ENCODE data around the gene POTEF. TPM values are rescaled to one million over a fixed set of nuclear protein-coding genes. Genes with fewer than 3 reads are reported as not detected.
"Not testable (repeated sequence)": the region's sequence is repeated elsewhere in the genome, so short reads cannot be mapped to it uniquely, and the experiment has no call there.

POTEF gene
- total RNA-seq, 1 experiment from 2014 or later = 3.5 TPM

GRCh38 chr2:130169896-130170295 lies 40.9 kb upstream of the POTEF start:
- intact Hi-C loops (cut with micrococcal nuclease) = no loop called here
- RAD21 ChIA-PET (ENCODE audit: low non-redundant PET in 1 of 2, low total read pairs in 2 of 2, uncharacterized antibody in 2 of 2, unreplicated experiment in 2 of 2) = no interaction called here
- TF ChIP-seq EZH2phosphoT487 (IDR thresholded peaks at IDR 0.05; ENCODE audit: borderline replicate concordance) (no peak), REST (IDR thresholded peaks at IDR 0.05; ENCODE audit: low read depth) (no peak), ZFX (IDR thresholded peaks at IDR 0.05) (no peak), ELF1 (IDR thresholded peaks at IDR 0.05; ENCODE audit: borderline replicate concordance, low read depth) (no peak), SRF (IDR thresholded peaks at IDR 0.05; ENCODE audit: low read depth) (no peak), POLR2A (IDR thresholded peaks at IDR 0.05; ENCODE audit: borderline replicate concordance, extremely low read depth, insufficient read depth, insufficient read length) (no peak), CTCF (IDR thresholded peaks at IDR 0.05 in 2 of 3, conservative IDR thresholded peaks at IDR 0.05 in 1 of 3; ENCODE audit: borderline replicate concordance in 1 of 3, insufficient read depth in 1 of 3, low read depth in 2 of 3, low read length in 2 of 3) (no peak), RAD21 (IDR thresholded peaks at IDR 0.05; ENCODE audit: low read depth) (no peak)
- TF ChIP-seq, protein P1, sequence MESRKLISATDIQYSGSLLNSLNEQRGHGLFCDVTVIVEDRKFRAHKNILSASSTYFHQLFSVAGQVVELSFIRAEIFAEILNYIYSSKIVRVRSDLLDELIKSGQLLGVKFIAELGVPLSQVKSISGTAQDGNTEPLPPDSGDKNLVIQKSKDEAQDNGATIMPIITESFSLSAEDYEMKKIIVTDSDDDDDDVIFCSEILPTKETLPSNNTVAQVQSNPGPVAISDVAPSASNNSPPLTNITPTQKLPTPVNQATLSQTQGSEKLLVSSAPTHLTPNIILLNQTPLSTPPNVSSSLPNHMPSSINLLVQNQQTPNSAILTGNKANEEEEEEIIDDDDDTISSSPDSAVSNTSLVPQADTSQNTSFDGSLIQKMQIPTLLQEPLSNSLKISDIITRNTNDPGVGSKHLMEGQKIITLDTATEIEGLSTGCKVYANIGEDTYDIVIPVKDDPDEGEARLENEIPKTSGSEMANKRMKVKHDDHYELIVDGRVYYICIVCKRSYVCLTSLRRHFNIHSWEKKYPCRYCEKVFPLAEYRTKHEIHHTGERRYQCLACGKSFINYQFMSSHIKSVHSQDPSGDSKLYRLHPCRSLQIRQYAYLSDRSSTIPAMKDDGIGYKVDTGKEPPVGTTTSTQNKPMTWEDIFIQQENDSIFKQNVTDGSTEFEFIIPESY (IDR thresholded peaks at IDR 0.05; ENCODE audit: extremely low read depth, insufficient replicate concordance, low read length) = no peak
- Histone ChIP-seq H3K9me2 (ENCODE audit: insufficient read depth) (no peaks in the 10 kb centered on the region), H3K27ac (ENCODE audit: low read depth, low read length) (no peak overlapping the region), H3K27me3 (ENCODE audit: insufficient read depth, low read length) (no peaks in the 10 kb centered on the region), H3K79me2 (ENCODE audit: insufficient read depth, low read length) (peaks cover 19% of the 10 kb centered on the region; the same call in 1 of the 2 replicates), H3K9me3 (ENCODE audit: control insufficient read depth in 1 of 2, insufficient read depth in 1 of 2, low read depth in 1 of 2, low read length in 2 of 2) (no peaks in the 10 kb centered on the region), H3K36me3 (ENCODE audit: control insufficient read depth in 1 of 2, insufficient read depth in 2 of 2, low read length in 2 of 2) (peaks cover 22 to 34% of the 10 kb centered on the region in 2 experiments; a peak in 2 of 4 replicates), H2AFZ (ENCODE audit: low read depth, low read length, poor library complexity, severe bottlenecking) (no peak overlapping the region), H3K9ac (ENCODE audit: low read length) (no peak overlapping the region), H3K4me1 (ENCODE audit: control insufficient read depth in 1 of 2, insufficient read depth in 2 of 2, low read length in 2 of 2) (no peaks in the 10 kb centered on the region), H3K4me2 (ENCODE audit: low read length) (no peak overlapping the region), H4K20me1 (ENCODE audit: insufficient read depth) (no peaks in the 10 kb centered on the region), H3K4me3 (replicated peaks in 1 of 2; ENCODE audit: low read depth in 1 of 2, low read length in 2 of 2) (no peak overlapping the region)
- ATAC-seq = no peak
- no peak for DNase-seq (ENCODE audit: low read depth, low spot score)
- CTCF ChIA-PET = no interaction called here
- BruUV-seq (replicated peaks) = no TSS peak
- POLR2A ChIA-PET = no interaction called here

DNA sequence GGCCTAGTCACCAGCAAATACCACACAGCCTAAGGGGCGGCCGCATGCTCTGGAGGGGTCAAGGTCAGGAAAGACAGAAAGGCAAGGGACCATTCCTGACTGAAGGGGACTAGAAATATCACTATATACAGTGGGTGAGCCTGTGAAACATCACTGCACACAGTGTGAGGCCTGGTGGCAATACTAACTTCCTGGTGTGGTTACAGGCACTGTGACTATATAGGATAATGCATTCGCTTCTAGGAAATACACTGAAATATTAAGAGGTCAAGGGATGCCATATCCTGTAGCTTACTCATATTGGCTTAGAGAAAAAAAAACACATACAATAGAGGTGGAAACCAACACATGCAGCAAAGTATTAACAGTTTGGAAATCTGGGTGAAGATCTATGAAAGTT lies 40.1 kb upstream of the POTEF start:
- H2AFZ ChIP-seq (ENCODE audit: low read depth, low read length, poor library complexity, severe bottlenecking); DNase-seq (ENCODE audit: low read depth, low spot score); H3K9me2 ChIP-seq (ENCODE audit: insufficient read depth); H3K9me3 ChIP-seq (ENCODE audit: control insufficient read depth in 1 of 2, insufficient read depth in 1 of 2, low read depth in 1 of 2, low read length in 2 of 2); H3K9ac ChIP-seq (ENCODE audit: low read length); H3K4me3 ChIP-seq (replicated peaks in 1 of 2; ENCODE audit: low read depth in 1 of 2, low read length in 2 of 2); POLR2A ChIA-PET; H3K4me1 ChIP-seq (ENCODE audit: control insufficient read depth in 1 of 2, insufficient read depth in 2 of 2, low read length in 2 of 2); ATAC-seq; H3K4me2 ChIP-seq (ENCODE audit: low read length); CTCF ChIA-PET; intact Hi-C loops (cut with micrococcal nuclease); RAD21 ChIA-PET (ENCODE audit: low non-redundant PET in 1 of 2, low total read pairs in 2 of 2, uncharacterized antibody in 2 of 2, unreplicated experiment in 2 of 2); BruUV-seq (replicated peaks); H4K20me1 ChIP-seq (ENCODE audit: insufficient read depth); H3K27ac ChIP-seq (ENCODE audit: low read depth, low read length); H3K27me3 ChIP-seq (ENCODE audit: insufficient read depth, low read length): not testable (repeated sequence)
- Histone ChIP-seq H3K79me2 (ENCODE audit: insufficient read depth, low read length) (peaks cover 13% of the 10 kb centered on the region; the same call in 1 of the 2 replicates), H3K36me3 (ENCODE audit: control insufficient read depth in 1 of 2, insufficient read depth in 2 of 2, low read length in 2 of 2) (peaks cover 22 to 30% of the 10 kb centered on the region in 2 experiments; a peak in 2 of 4 replicates)
